ENCODE measurements around the gene CNIH2.

The CNIH2 gene

GRCh38 chr11:66323684-66324083 lies 45.7 kb downstream of the CNIH2 start:
- no peak for TF ChIP-seq CTCF (IDR thresholded peaks at IDR 0.05; ENCODE audit: extremely low read depth, insufficient read depth, missing control alignments)
- in situ Hi-C loops (cut with MboI; ENCODE audit: low pct_unique_long_range_greater_than_20kb, low sequenced_read_pairs, unreplicated experiment) = no loop called here
- no peak for DNase-seq (ENCODE audit: low spot score)

GRCh38 chr11:66324664-66325063 lies 46.7 kb downstream of the CNIH2 start:
- in situ Hi-C loops (cut with MboI; ENCODE audit: low pct_unique_long_range_greater_than_20kb, low sequenced_read_pairs, unreplicated experiment) = no loop called here
- DNase-seq (ENCODE audit: low spot score) = no peak

GRCh38 chr11:66325263-66325671 lies 47.3 kb downstream of the CNIH2 start:
- DNase-seq (ENCODE audit: low spot score) = no peak
- in situ Hi-C loops (cut with MboI; ENCODE audit: low pct_unique_long_range_greater_than_20kb, low sequenced_read_pairs, unreplicated experiment) = no loop called here

More at GRCh38 chr11:66324664-66325063, 46.7 kb downstream of the CNIH2 start:
- TF ChIP-seq CTCF (IDR thresholded peaks at IDR 0.05; ENCODE audit: extremely low read depth, insufficient read depth, missing control alignments) = no peak

GRCh38 chr11:66326261-66327111 lies 48.5 kb downstream of the CNIH2 start:
- in situ Hi-C loops (cut with MboI; ENCODE audit: low pct_unique_long_range_greater_than_20kb, low sequenced_read_pairs, unreplicated experiment) = no loop called here
- no peak for TF ChIP-seq CTCF (IDR thresholded peaks at IDR 0.05; ENCODE audit: extremely low read depth, insufficient read depth, missing control alignments)
- DNase-seq (ENCODE audit: low spot score) = no peak

More at GRCh38 chr11:66325263-66325671, 47.3 kb downstream of the CNIH2 start:
- TF ChIP-seq CTCF (IDR thresholded peaks at IDR 0.05; ENCODE audit: extremely low read depth, insufficient read depth, missing control alignments) = no peak

GRCh38 chr11:66327171-66328030 lies 49.4 kb downstream of the CNIH2 start:
- in situ Hi-C loops (cut with MboI; ENCODE audit: low pct_unique_long_range_greater_than_20kb, low sequenced_read_pairs, unreplicated experiment) = no loop called here
- no peak for TF ChIP-seq CTCF (IDR thresholded peaks at IDR 0.05; ENCODE audit: extremely low read depth, insufficient read depth, missing control alignments)
- DNase-seq (ENCODE audit: low spot score) = no peak

GRCh38 chr11:66328031-66328301 lies 50.0 kb downstream of the CNIH2 start:
- no peak for DNase-seq (ENCODE audit: low spot score)
- TF ChIP-seq CTCF (IDR thresholded peaks at IDR 0.05; ENCODE audit: extremely low read depth, insufficient read depth, missing control alignments) = no peak
- in situ Hi-C loops (cut with MboI; ENCODE audit: low pct_unique_long_range_greater_than_20kb, low sequenced_read_pairs, unreplicated experiment) = no loop called here
